Choroid plexus epithelial cell (primary cell): Measurements from ENCODE around the gene SLC16A11.

Experiments used
- DNase-seq: peaks from one replicate; pipeline ENCODE4 v3.0.0-alpha.2; 2010; ENCODE audit warnings: low read depth
- H3K4me3 ChIP-seq: 2 replicates; pipeline ENCODE4 v1.5.1; 2011; ENCODE audit warnings: low read depth, mild to moderate bottlenecking, control low read depth, low read length, moderate library complexity
- CTCF ChIP-seq: conservative IDR thresholded peaks from 2 replicates; pipeline ENCODE4 v1.5.1; 2011; ENCODE audit warnings: low read depth, mild to moderate bottlenecking, control low read depth, inconsistent platforms, low read length, moderate library complexity

Gene SLC16A11

DNA sequence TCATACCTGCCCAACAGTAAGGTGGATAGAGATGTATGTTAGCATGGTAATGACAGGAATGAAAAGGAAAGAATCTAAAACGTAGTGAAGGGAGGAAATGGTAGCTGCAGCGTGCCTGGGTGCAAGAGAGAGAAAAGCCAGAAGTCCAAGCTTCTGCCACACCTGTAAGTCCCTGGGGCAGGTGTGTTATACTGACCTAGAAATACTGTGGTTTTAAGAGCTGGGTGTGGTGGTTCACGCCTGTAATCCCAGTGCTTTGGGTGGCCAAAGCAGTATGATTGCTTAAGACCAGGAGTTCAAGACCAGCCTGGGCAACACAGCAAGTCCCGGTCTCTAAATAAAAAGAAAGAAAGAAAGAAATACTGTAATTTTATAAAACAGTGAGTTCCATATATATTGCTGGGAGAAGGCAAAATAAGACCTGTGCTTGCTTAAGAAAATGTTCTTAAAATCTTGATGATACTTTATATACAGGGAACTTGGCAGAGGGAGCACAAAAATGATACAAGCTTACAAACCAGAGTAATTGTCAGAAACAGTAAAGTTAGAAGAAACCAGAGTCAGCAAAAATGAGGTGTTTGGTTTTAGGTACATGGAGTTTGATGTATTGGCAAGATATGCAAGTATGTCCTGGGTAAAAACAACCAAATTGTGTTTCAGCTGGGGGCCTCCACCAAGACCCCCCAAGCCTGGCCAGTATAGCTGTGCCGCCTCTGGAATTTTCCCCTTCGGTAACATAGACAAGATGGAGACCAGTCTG, 41.4 kb downstream of the SLC16A11 start:
- H3K4me3 ChIP-seq = no peak overlapping the region
- TF ChIP-seq CTCF = no peak
- DNase-seq = no peak

- DNase-seq = peak; percentile 58
- no peak overlapping the region for H3K4me3 ChIP-seq
- TF ChIP-seq CTCF = peak; percentile 81
These were observed 42.5 kb downstream of the SLC16A11 start for GRCh38 chr17:7001318-7001961.

DNA sequence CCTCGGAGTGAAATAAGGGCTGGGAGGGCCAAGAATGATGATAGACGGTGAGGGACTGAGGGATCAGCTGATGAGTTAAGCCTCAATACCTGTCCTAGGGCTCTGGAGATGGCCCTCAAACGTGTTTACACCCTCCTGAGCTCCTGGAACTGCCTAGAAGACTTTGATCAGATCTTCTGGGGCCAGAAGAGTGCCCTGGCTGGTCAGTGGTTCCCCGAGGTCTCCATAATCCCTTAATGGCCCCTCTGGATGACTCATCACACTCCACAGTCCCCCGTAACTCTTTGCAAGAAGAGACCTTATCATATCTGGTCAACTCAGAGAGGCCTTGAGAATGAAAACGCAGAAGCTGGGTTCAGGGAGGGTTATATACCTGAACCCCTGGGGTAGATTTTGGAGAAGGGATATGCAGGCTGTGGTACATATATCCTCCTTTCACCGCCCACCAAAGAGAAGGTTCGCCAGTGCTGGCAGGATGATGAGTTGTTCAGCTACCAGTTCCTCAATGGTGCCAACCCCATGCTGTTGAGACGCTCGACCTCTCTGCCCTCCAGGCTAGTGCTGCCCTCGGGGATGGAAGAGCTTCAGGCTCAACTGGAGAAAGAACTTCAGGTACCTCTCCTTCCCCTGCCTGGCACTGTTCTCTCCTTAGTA, 44.9 kb downstream of the SLC16A11 start:
- no peak for TF ChIP-seq CTCF
- H3K4me3 ChIP-seq = no peak overlapping the region
- no peak for DNase-seq

DNA sequence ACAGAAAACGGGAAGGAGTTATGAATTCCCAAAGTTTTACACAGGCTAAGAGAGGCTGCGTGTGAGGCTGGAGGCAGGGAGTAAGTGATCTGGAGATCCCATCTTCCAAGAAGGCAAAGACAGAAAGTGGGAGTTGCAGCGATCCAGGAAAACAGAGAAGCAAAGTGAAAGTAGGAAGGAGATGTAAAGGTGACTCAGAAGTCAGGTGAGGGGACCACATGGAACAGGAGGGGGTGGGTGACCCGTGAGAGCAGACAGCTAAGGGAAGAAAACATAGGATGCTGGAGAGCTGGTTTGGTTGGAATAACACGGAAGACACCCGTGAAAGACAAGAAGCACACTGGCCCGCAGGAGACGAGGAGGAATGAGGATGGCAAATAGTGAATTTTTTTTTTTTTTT, 46.7 kb downstream of the SLC16A11 start:
- no peak for TF ChIP-seq CTCF
- DNase-seq = no peak
- H3K4me3 ChIP-seq = no peak overlapping the region

DNA sequence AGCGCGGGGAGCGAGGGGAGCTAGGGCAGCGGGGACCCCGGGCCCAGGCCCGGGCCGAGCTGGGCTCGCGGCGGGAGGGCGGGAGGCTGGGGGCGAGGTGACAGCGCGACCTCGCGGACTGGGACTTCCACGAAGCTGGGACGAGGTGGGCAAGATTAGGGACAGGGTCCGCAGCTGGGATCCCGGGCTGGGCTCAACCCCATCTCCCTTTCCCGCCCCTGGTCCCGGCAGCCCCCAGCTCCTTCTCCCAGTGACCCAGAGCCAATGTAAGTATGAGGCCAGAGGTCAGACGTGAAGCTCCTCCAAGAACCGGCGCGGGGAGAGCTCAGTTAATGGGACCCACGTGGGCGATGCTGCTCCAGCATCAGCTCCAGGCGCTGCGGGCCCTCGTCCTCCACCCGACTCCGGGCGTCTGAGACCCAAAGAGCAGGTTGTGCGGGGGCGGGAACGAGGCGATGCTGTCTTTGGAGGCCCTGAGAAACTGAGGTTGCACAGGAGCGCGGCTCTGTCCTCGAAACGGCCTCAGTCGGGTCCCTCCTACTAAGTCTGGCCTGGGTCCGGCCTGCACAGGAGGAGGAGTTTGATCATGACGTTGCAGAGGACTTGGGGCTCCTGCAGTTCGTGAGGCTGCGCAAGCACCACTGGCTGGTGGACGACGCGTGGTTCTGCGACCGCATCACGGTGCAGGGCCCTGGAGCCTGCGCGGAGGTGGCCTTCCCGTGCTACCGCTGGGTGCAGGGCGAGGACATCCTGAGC, 47.5 kb downstream of the SLC16A11 start:
- peak overlapping the region; percentile 36 for H3K4me3 ChIP-seq
- DNase-seq = no peak
- no peak for TF ChIP-seq CTCF

DNA sequence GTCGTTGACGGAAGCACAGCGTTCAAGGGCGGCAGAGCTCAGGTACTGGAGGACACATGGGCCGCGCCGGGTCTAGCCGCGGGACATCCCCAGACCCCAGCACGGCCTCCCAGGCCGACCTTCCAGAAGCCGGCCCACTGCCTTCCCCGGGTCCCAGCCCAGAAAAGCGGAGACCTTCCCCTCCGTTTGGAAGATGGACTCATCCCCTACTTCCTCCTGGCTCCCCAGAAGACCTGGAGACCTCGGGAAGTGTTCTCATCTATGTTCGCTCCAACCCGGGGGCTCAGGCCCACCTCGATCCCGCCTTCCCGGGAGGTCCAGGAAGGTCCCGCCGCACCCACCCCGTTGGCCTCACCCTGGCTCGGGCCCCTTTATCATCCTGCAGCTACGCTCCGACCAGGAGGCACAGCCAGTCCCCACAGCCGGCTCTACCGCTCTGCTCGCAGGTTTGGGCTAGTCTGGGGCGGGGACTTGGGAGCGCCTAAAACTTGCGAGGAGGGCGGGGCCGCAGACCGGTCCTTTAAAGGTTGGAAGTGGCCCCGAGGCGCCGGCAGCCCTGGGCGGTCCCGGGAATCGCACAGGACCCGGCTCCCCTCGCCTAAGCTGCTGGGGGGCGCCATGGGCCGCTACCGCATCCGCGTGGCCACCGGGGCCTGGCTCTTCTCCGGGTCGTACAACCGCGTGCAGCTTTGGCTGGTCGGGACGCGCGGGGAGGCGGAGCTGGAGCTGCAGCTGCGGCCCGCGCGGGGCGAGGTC, 48.2 kb downstream of the SLC16A11 start, which contains the start of gene ALOX12:
Gene ALOX12 (plus strand): TSS at position 550 of the 756 bp plus-strand sequence. CDS start 69 bp downstream, at position 619.
- peak within 1 kb of the TSS; percentile 36 for H3K4me3 ChIP-seq
- DNase-seq = no peak
- TF ChIP-seq CTCF = no peak
